Peyer's patch (tissue), 4 donors: ENCODE measurements around the gene KLHL40. TPM values are rescaled to one million over a fixed set of nuclear protein-coding genes. Genes with fewer than 3 reads are reported as not detected.
"Not testable (repeated sequence)": the region's sequence is repeated elsewhere in the genome, so short reads cannot be mapped to it uniquely, and the experiment has no call there.

Experiments used
- DNase-seq, 3 donors: peaks; one replicate each; pipeline ENCODE4 v3.0.0-alpha.2; 2017 to 2019
- H3K27ac ChIP-seq, 4 donors: fragments of 200-600 bp; sonication (generic); one replicate each; pipeline ENCODE4 v1.5.1; 2016 to 2019
- H3K27me3 ChIP-seq, 2 donors: fragments of 200-600 bp; sonication (generic); one replicate each; pipeline ENCODE4 v1.5.1; 2019
- H3K36me3 ChIP-seq, 3 donors: fragments of 200-600 bp; sonication (generic); one replicate each; pipeline ENCODE4 v1.5.1; 2016 to 2019
- H3K4me1 ChIP-seq, 4 donors: fragments of 200-600 bp; sonication (generic); one replicate each; pipeline ENCODE4 v1.5.1; 2016 to 2019
- H3K4me3 ChIP-seq, 4 donors: fragments of 200-600 bp; sonication (generic); 1 replicate in 3 of 4; 2 replicates in 1 of 4; pipeline ENCODE4 v1.5.1; 2016 to 2019; ENCODE audit warnings: mild to moderate bottlenecking in 1 of 4
- H3K9me3 ChIP-seq, 4 donors: fragments of 200-600 bp; sonication (generic); one replicate each; pipeline ENCODE4 v1.5.1; 2016 to 2019; ENCODE audit warnings: mild to moderate bottlenecking in 1 of 4
- CTCF ChIP-seq, 6 experiments: fragments of 450-650 bp in 4 of 6; fragments of 200-600 bp in 2 of 6; sonication (generic) in 1 of 6; IDR thresholded peaks; one replicate each; pipeline ENCODE4 v1.5.1; 2017 to 2019; ENCODE audit warnings: antibody characterized with exemption in 6 of 6, mild to moderate bottlenecking in 3 of 6, moderate library complexity in 1 of 6
- POLR2A ChIP-seq, 2 donors: fragments of 450-650 bp; IDR thresholded peaks; one replicate each; pipeline ENCODE4 v1.5.1; 2017; ENCODE audit warnings: antibody characterized with exemption in 2 of 2, mild to moderate bottlenecking in 2 of 2, moderate library complexity in 2 of 2
- total RNA-seq, 4 donors: library from RNA; depleted of rRNA; stranded (reverse); fragments of >200 nt; gene quantifications; one replicate each; pipeline ENCODE4 v1.1.0, GENCODE V29; 2016

Gene KLHL40
- total RNA-seq, 4 donors from 2014 or later, result not detected

- Histone ChIP-seq H3K9me3 (no peaks in the 10 kb centered on the region), H3K27ac (no peak overlapping the region), H3K4me3 (no peak overlapping the region), H3K27me3 (no peaks in the 10 kb centered on the region), H3K4me1 (no peaks in the 10 kb centered on the region), H3K36me3 (no peaks in the 10 kb centered on the region)
- DNase-seq, result no peak
- TF ChIP-seq POLR2A (IDR thresholded peaks at IDR 0.05) (no peak), CTCF (IDR thresholded peaks at IDR 0.05) (no peak)
These were observed 32.0 kb downstream of the KLHL40 start for GRCh38 chr3:42717306-42717705.

GRCh38 chr3:42718338-42718737 is 33.0 kb downstream of the KLHL40 start:
- H3K9me3 ChIP-seq, result no peaks in the 10 kb centered on the region
- H3K4me1 ChIP-seq, result no peaks in the 10 kb centered on the region
- H3K27me3 ChIP-seq, result no peaks in the 10 kb centered on the region
- no peak for TF ChIP-seq POLR2A (IDR thresholded peaks at IDR 0.05)
- TF ChIP-seq CTCF (IDR thresholded peaks at IDR 0.05), result no peak
- no peak overlapping the region for H3K27ac ChIP-seq
- no peaks in the 10 kb centered on the region for H3K36me3 ChIP-seq
- no peak for DNase-seq
- H3K4me3 ChIP-seq, result no peak overlapping the region

GRCh38 chr3:42719002-42719401 is 33.7 kb downstream of the KLHL40 start:
- peak in 1 of 3 donors; percentile 13 for DNase-seq
- no peak overlapping the region for H3K27ac ChIP-seq

GRCh38 chr3:42720126-42720525 is 34.8 kb downstream of the KLHL40 start:
- no peaks in the 10 kb centered on the region for H3K9me3 ChIP-seq
- TF ChIP-seq CTCF (IDR thresholded peaks at IDR 0.05), result no peak
- TF ChIP-seq POLR2A (IDR thresholded peaks at IDR 0.05), result no peak
- no peaks in the 10 kb centered on the region for H3K36me3 ChIP-seq
- H3K4me1 ChIP-seq, result no peaks in the 10 kb centered on the region
- no peaks in the 10 kb centered on the region for H3K27me3 ChIP-seq
- no peak overlapping the region for H3K27ac ChIP-seq
- DNase-seq, result no peak
- no peak overlapping the region for H3K4me3 ChIP-seq

More at GRCh38 chr3:42719002-42719401, 33.7 kb downstream of the KLHL40 start:
- no peak overlapping the region for H3K4me3 ChIP-seq
- H3K9me3 ChIP-seq, result no peaks in the 10 kb centered on the region
- no peaks in the 10 kb centered on the region for H3K36me3 ChIP-seq
- no peak for TF ChIP-seq POLR2A (IDR thresholded peaks at IDR 0.05)
- TF ChIP-seq CTCF (IDR thresholded peaks at IDR 0.05), result no peak
- H3K27me3 ChIP-seq, result no peaks in the 10 kb centered on the region
- H3K4me1 ChIP-seq, result no peaks in the 10 kb centered on the region

- H3K4me1 ChIP-seq, result no peaks in the 10 kb centered on the region
- TF ChIP-seq CTCF (IDR thresholded peaks at IDR 0.05), result no peak
- no peaks in the 10 kb centered on the region for H3K9me3 ChIP-seq
- no peak overlapping the region for H3K4me3 ChIP-seq
- DNase-seq, result peak in 1 of 3 donors; percentile 6
- no peak overlapping the region for H3K27ac ChIP-seq
- no peaks in the 10 kb centered on the region for H3K36me3 ChIP-seq
- H3K27me3 ChIP-seq, result no peaks in the 10 kb centered on the region
These were observed 36.4 kb downstream of the KLHL40 start for GRCh38 chr3:42721690-42722089.

GRCh38 chr3:42722442-42722841 is 37.1 kb downstream of the KLHL40 start:
- peak in 1 of 3 donors; percentile 8 for DNase-seq
- H3K9me3 ChIP-seq, H3K27me3 ChIP-seq, H3K36me3 ChIP-seq, H3K4me3 ChIP-seq, H3K4me1 ChIP-seq, H3K27ac ChIP-seq: not testable (repeated sequence)
